ENCODE measurements around the gene HHIPL1. TPM values are rescaled to one million over a fixed set of nuclear protein-coding genes. Genes with fewer than 3 reads are reported as not detected.

HHIPL1 gene
- total RNA-seq, 1 experiment from 2014 or later = not detected

DNA sequence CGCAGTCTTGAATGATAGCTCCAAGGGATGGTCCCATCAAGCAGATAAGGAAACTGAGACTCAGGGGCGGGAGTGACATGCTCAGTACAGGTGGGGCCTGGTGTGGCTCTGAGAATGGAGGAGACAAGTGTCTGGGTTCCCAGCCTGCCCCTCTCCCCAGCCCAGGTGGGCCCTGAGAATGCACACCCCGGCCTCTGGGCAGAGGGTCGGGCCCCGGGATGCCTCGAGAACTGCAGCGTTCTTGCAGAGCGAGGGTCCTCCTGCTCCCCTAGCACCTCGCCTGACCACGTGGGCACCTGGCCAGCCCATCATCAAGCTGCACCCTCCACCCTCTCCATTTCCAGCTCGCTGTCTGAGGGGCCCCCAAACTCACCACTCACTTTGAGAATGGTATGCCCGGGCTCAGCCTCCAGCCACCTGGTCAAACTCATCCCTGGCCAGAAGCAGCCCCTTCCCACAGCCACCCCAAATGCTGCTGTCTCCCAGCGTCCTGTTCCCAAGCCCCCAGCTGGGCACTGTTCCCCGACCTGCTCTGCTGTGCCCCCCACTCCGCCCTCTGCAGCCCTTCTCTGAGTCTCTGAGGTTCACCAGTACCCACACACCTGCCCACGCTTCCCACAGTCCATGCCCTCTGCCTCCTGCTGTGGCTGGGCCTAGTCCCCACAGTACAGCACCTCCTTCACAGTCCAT is 83.4 kb downstream of the HHIPL1 start:
- no peak for DNase-seq (ENCODE audit: low spot score)

DNA sequence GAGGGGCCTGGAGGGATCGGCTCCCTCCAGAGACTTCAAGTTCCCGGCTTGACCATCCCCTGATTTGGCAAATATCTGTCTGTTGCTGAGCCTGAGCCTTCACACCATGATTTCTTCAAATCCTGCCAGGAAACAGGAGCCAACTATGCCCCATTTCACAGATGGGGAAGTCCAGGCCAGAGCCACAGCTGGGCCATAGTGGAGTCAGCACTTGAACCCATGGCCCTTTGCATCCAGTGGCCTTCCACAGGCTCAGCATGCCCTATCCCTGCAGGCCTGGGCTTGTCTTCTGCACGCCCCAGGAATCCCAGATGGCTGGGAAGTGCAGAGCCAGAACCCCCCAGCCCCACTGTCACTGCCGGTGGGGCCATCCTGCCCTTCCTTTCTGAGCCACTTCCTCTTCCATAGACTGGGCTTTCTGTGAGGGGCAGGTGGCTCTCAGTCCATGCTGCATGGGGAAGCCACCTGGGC is 84.1 kb downstream of the HHIPL1 start:
- no peak for DNase-seq (ENCODE audit: low spot score)

Other genes with a start within 250 kb of the HHIPL1 start
- gene SETD3, start 164.3 kb upstream of the HHIPL1 start, total RNA-seq (2014; rRNA removed; shearing (Covaris generic)) = 24.8 and 26.3 TPM in 2 replicates
- 7.1 and 12.4 TPM in 2 replicates for gene CCNK, start 163.7 kb upstream of the HHIPL1 start, total RNA-seq (2014; rRNA removed; shearing (Covaris generic))
- 23.8 and 30.7 TPM in 2 replicates for gene CCDC85C, start 40.9 kb upstream of the HHIPL1 start, total RNA-seq (2014; rRNA removed; shearing (Covaris generic))
- not detected in 2 replicates for gene CYP46A1, start 39.2 kb downstream of the HHIPL1 start, total RNA-seq (2014; rRNA removed; shearing (Covaris generic))
- gene EML1, start 148.3 kb downstream of the HHIPL1 start, total RNA-seq (2014; rRNA removed; shearing (Covaris generic)) = not detected in 2 replicates

All from HT-29 (cell line).